NB4 (cell line): Measurements from ENCODE around the gene CABCOCO1.

ENCODE experiments used
- CTCF ChIP-seq: IDR thresholded peaks from one replicate; pipeline ENCODE4 v1.5.1; 2012; ENCODE audit warnings: low read depth, low read length
- MAX ChIP-seq: IDR thresholded peaks from 2 replicates; pipeline ENCODE4 v1.6.1; 2011; ENCODE audit warnings: low read depth, low read length
- MYC ChIP-seq: IDR thresholded peaks from 2 replicates; pipeline ENCODE4 v1.6.1; 2011; ENCODE audit warnings: low read depth, low read length
- POLR2A ChIP-seq: IDR thresholded peaks from 2 replicates; pipeline ENCODE4 v1.6.1; 2011; ENCODE audit warnings: mild to moderate bottlenecking; ENCODE audit not compliant: insufficient read length; ENCODE audit errors: extremely low read depth

DNA sequence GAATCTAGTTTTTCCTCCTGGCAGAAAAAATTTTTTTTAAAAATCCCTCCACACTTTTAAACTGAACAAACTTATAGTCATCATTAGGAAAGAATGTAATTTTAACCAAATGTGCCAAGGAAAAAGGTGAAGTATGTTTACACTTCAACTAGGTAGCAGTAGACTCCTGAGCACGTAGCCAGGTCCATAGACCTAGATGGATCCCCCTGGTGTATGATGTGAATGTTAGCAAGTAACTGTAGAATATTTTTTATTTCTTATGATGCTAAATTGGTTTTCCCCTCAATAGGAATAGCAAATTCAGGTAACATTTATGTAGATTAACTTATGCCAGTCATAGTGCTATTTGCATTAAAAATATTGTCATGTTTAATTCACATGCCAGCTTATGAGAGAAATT is 19.6 kb downstream of the CABCOCO1 start:
- TF ChIP-seq CTCF = no peak
- no peak for TF ChIP-seq POLR2A
- TF ChIP-seq MYC = no peak
- TF ChIP-seq MAX = no peak
